ENCODE results near the gene AVP.

AVP gene

GRCh38 chr20:3040086-3040485 lies 44.4 kb downstream of the AVP start:
- TF ChIP-seq CTCF (IDR thresholded peaks at IDR 0.05; ENCODE audit: extremely low read depth, insufficient read depth, missing control alignments) = no peak
- in situ Hi-C loops (cut with MboI; ENCODE audit: low pct_unique_long_range_greater_than_20kb, low sequenced_read_pairs, unreplicated experiment) = no loop called here
- no peak for DNase-seq (ENCODE audit: low spot score)

GRCh38 chr20:3039426-3039825 lies 45.1 kb downstream of the AVP start:
- no peak for TF ChIP-seq CTCF (IDR thresholded peaks at IDR 0.05; ENCODE audit: extremely low read depth, insufficient read depth, missing control alignments)
- in situ Hi-C loops (cut with MboI; ENCODE audit: low pct_unique_long_range_greater_than_20kb, low sequenced_read_pairs, unreplicated experiment) = no loop called here
- DNase-seq (ENCODE audit: low spot score) = no peak

- in situ Hi-C loops (cut with MboI; ENCODE audit: low pct_unique_long_range_greater_than_20kb, low sequenced_read_pairs, unreplicated experiment) = no loop called here
- no peak for TF ChIP-seq CTCF (IDR thresholded peaks at IDR 0.05; ENCODE audit: extremely low read depth, insufficient read depth, missing control alignments)
- no peak for DNase-seq (ENCODE audit: low spot score)
These were observed 46.1 kb downstream of the AVP start for GRCh38 chr20:3038454-3038853.

GRCh38 chr20:3037654-3038053 lies 46.9 kb downstream of the AVP start:
- TF ChIP-seq CTCF (IDR thresholded peaks at IDR 0.05; ENCODE audit: extremely low read depth, insufficient read depth, missing control alignments) = no peak
- DNase-seq (ENCODE audit: low spot score) = no peak
- in situ Hi-C loops (cut with MboI; ENCODE audit: low pct_unique_long_range_greater_than_20kb, low sequenced_read_pairs, unreplicated experiment) = no loop called here

GRCh38 chr20:3032624-3033023 lies 51.9 kb downstream of the AVP start:
- in situ Hi-C loops (cut with MboI; ENCODE audit: low pct_unique_long_range_greater_than_20kb, low sequenced_read_pairs, unreplicated experiment) = no loop called here
- DNase-seq (ENCODE audit: low spot score) = no peak

More at GRCh38 chr20:3032624-3033023, 51.9 kb downstream of the AVP start:
- TF ChIP-seq CTCF (IDR thresholded peaks at IDR 0.05; ENCODE audit: extremely low read depth, insufficient read depth, missing control alignments) = no peak

Measured in GM13977 (cell line).